Type B pancreatic cell (in vitro differentiated cells): ENCODE measurements around the gene NEDD9. TPM values are rescaled to one million over a fixed set of nuclear protein-coding genes. Genes with fewer than 3 reads are reported as not detected.

Experiments
- DNase-seq: peaks from one replicate; pipeline ENCODE4 v3.0.0; 2021; ENCODE audit warnings: mixed read lengths; ENCODE audit not compliant: unreplicated experiment; ENCODE audit errors: extremely low spot score
- H3K27ac Mint-ChIP-seq: 2 replicates; pipeline ENCODE4 v1.8.0; 2021; ENCODE audit warnings: mild to moderate bottlenecking, mixed read lengths
- H3K27me3 Mint-ChIP-seq: 2 replicates; pipeline ENCODE4 v1.8.0; 2021; ENCODE audit warnings: mixed read lengths
- H3K36me3 Mint-ChIP-seq: 2 replicates; pipeline ENCODE4 v1.8.0; 2021; ENCODE audit warnings: mixed read lengths
- H3K4me1 Mint-ChIP-seq: one replicate; pipeline ENCODE4 v1.8.0; 2021; ENCODE audit warnings: mixed read lengths; ENCODE audit not compliant: unreplicated experiment
- H3K4me3 Mint-ChIP-seq: 2 replicates; pipeline ENCODE4 v1.8.0; 2021; ENCODE audit warnings: mild to moderate bottlenecking, mixed read lengths
- H3K9me3 Mint-ChIP-seq: 2 replicates; pipeline ENCODE4 v1.8.0; 2021; ENCODE audit warnings: mixed read lengths
- CTCF ChIP-seq: fragments of 200-600 bp; sonication (generic); conservative IDR thresholded peaks from 2 replicates; pipeline ENCODE4 v1.5.0; 2021; ENCODE audit warnings: antibody characterized with exemption, mild to moderate bottlenecking
- total RNA-seq: library from RNA; stranded (reverse); gene quantifications from 2 replicates; pipeline ENCODE4 v1.2.1, GENCODE V29; 2021; ENCODE audit warnings: low replicate concordance

NEDD9 gene
- total RNA-seq, 1 donor from 2014 or later = 21.3 TPM

GRCh38 chr6:11277275-11278206 lies 45.1 kb upstream of the NEDD9 start:
- H3K36me3 Mint-ChIP-seq = peaks cover 3% of the 10 kb centered on the region
- no peak for TF ChIP-seq CTCF
- no peak for DNase-seq
- peak overlapping the region; percentile 30 for H3K27ac Mint-ChIP-seq
- peaks cover 37% of the 10 kb centered on the region for H3K4me1 Mint-ChIP-seq
- H3K9me3 Mint-ChIP-seq = no peaks in the 10 kb centered on the region
- peak overlapping the region; percentile 21 for H3K4me3 Mint-ChIP-seq
- peaks cover 13% of the 10 kb centered on the region for H3K27me3 Mint-ChIP-seq

DNA sequence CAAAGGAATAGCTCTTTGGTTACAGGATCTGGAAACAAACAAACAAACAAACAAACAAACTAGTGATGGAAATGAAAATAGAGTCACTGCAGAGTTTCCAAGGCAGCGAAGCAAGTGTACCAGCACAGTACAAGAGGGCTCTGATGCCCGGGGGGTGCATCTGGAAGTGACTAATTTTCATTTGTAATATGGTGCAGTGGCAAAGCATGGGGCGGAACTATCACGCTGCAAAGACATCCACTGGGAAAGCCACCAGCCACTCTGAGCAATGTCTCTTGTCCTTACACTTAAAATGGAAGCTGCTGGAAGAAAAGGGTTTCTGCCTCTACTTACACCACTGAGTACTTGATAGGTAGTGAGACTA lies 44.4 kb upstream of the NEDD9 start:
- Mint-ChIP-seq H3K36me3 (peaks cover 3% of the 10 kb centered on the region), H3K4me1 (peaks cover 38% of the 10 kb centered on the region), H3K4me3 (peak overlapping the region; percentile 21), H3K27ac (peak overlapping the region; percentile 30), H3K9me3 (no peaks in the 10 kb centered on the region), H3K27me3 (peaks cover 20% of the 10 kb centered on the region)
- DNase-seq = no peak
- no peak for TF ChIP-seq CTCF

GRCh38 chr6:11276228-11276627 lies 43.8 kb upstream of the NEDD9 start:
- DNase-seq = no peak
- Mint-ChIP-seq H3K27ac (no peak overlapping the region), H3K36me3 (peaks cover 3% of the 10 kb centered on the region), H3K4me1 (peaks cover 38% of the 10 kb centered on the region), H3K4me3 (no peak overlapping the region), H3K27me3 (peaks cover 23% of the 10 kb centered on the region), H3K9me3 (no peaks in the 10 kb centered on the region)
- TF ChIP-seq CTCF = no peak

- TF ChIP-seq CTCF = no peak
- no peak overlapping the region for H3K4me3 Mint-ChIP-seq
- no peak overlapping the region for H3K27ac Mint-ChIP-seq
- no peak for DNase-seq
- H3K4me1 Mint-ChIP-seq = peaks cover 40% of the 10 kb centered on the region
- peaks cover 23% of the 10 kb centered on the region for H3K27me3 Mint-ChIP-seq
- peaks cover 3% of the 10 kb centered on the region for H3K36me3 Mint-ChIP-seq
- no peaks in the 10 kb centered on the region for H3K9me3 Mint-ChIP-seq
These were observed 43.1 kb upstream of the NEDD9 start for GRCh38 chr6:11275598-11275997.

GRCh38 chr6:11273406-11274065 lies 41.1 kb upstream of the NEDD9 start:
- TF ChIP-seq CTCF = no peak

More at GRCh38 chr6:11273406-11274065, 41.1 kb upstream of the NEDD9 start:
- no peak overlapping the region for H3K4me3 Mint-ChIP-seq
- H3K36me3 Mint-ChIP-seq = peaks cover 3% of the 10 kb centered on the region
- no peak for DNase-seq
- no peak overlapping the region for H3K27ac Mint-ChIP-seq
- peaks cover 21% of the 10 kb centered on the region for H3K27me3 Mint-ChIP-seq
- H3K4me1 Mint-ChIP-seq = peaks cover 41% of the 10 kb centered on the region
- no peaks in the 10 kb centered on the region for H3K9me3 Mint-ChIP-seq
